ENCODE data around the gene CACNA1I. TPM values are rescaled to one million over a fixed set of nuclear protein-coding genes. Genes with fewer than 3 reads are reported as not detected.

CACNA1I gene
- total RNA-seq, 1 experiment from 2014 or later, result 0.15 TPM

DNA sequence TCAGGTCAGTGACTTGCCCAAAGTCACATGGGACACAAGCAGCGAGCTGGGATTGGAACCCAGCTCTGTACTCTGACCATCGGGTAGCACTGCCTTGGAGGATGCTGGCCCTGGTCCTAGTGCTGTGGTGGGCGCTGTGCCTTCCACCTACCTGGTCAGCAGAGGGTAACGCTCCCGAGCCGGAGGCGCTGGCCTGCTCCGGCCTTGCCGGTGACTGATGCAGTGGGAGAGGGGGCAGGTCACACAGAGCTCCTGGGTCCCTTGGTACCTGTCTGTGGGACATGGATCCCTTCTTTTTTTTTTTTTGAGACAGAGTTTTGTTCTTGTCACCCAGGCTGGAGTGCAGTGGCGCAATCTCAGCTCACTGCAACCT is 43.0 kb downstream of the CACNA1I start:
- no peak for DNase-seq (ENCODE audit: low read depth, low spot score)
- H3K4me1 ChIP-seq (ENCODE audit: control insufficient read depth in 1 of 2, insufficient read depth in 2 of 2, low read length in 2 of 2), result no peaks in the 10 kb centered on the region
- ChIA-PET POLR2A (interaction anchor here (1.0 kb wide), 1 partner anchor 77 kb away, joined by 4 read pairs; no protein-coding TSS in a partner anchor), CTCF (no interaction called here), RAD21 (ENCODE audit: low non-redundant PET in 1 of 2, low total read pairs in 2 of 2, uncharacterized antibody in 2 of 2, unreplicated experiment in 2 of 2) (no interaction called here)
- H3K4me3 ChIP-seq (replicated peaks in 1 of 2; ENCODE audit: low read depth in 1 of 2, low read length in 2 of 2), result no peak overlapping the region
- no peaks in the 10 kb centered on the region for H4K20me1 ChIP-seq (ENCODE audit: insufficient read depth)
- no peak overlapping the region for H3K27ac ChIP-seq (ENCODE audit: low read depth, low read length)
- intact Hi-C loops (cut with micrococcal nuclease), result no loop called here
- no peaks in the 10 kb centered on the region for H3K36me3 ChIP-seq (ENCODE audit: control insufficient read depth in 1 of 2, insufficient read depth in 2 of 2, low read length in 2 of 2)
- no TSS peak for BruUV-seq (replicated peaks)
- no peak overlapping the region for H2AFZ ChIP-seq (ENCODE audit: low read depth, low read length, poor library complexity, severe bottlenecking)
- no peaks in the 10 kb centered on the region; a peak in 1 of 4 replicates for H3K9me3 ChIP-seq (ENCODE audit: control insufficient read depth in 1 of 2, insufficient read depth in 1 of 2, low read depth in 1 of 2, low read length in 2 of 2)
- TF ChIP-seq, protein P1, sequence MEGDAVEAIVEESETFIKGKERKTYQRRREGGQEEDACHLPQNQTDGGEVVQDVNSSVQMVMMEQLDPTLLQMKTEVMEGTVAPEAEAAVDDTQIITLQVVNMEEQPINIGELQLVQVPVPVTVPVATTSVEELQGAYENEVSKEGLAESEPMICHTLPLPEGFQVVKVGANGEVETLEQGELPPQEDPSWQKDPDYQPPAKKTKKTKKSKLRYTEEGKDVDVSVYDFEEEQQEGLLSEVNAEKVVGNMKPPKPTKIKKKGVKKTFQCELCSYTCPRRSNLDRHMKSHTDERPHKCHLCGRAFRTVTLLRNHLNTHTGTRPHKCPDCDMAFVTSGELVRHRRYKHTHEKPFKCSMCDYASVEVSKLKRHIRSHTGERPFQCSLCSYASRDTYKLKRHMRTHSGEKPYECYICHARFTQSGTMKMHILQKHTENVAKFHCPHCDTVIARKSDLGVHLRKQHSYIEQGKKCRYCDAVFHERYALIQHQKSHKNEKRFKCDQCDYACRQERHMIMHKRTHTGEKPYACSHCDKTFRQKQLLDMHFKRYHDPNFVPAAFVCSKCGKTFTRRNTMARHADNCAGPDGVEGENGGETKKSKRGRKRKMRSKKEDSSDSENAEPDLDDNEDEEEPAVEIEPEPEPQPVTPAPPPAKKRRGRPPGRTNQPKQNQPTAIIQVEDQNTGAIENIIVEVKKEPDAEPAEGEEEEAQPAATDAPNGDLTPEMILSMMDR (IDR thresholded peaks at IDR 0.05 in 2 of 3, conservative IDR thresholded peaks at IDR 0.05 in 1 of 3; ENCODE audit: borderline replicate concordance in 1 of 3, insufficient read depth in 1 of 3, low read depth in 2 of 3, low read length in 2 of 3), result no peak
- TF ChIP-seq FOSL1 (IDR thresholded peaks at IDR 0.05; ENCODE audit: low read depth), result no peak
- no peak for TF ChIP-seq ELF1 (IDR thresholded peaks at IDR 0.05; ENCODE audit: borderline replicate concordance, low read depth)
- H3K9ac ChIP-seq (ENCODE audit: low read length), result no peak overlapping the region
- peaks cover 14% of the 10 kb centered on the region; the same call in 1 of the 2 replicates for H3K27me3 ChIP-seq (ENCODE audit: insufficient read depth, low read length)
- H3K9me2 ChIP-seq (ENCODE audit: insufficient read depth), result no peaks in the 10 kb centered on the region
- no peaks in the 10 kb centered on the region for H3K79me2 ChIP-seq (ENCODE audit: insufficient read depth, low read length)
- no peak overlapping the region for H3K4me2 ChIP-seq (ENCODE audit: low read length)
- no peak for ATAC-seq

DNA sequence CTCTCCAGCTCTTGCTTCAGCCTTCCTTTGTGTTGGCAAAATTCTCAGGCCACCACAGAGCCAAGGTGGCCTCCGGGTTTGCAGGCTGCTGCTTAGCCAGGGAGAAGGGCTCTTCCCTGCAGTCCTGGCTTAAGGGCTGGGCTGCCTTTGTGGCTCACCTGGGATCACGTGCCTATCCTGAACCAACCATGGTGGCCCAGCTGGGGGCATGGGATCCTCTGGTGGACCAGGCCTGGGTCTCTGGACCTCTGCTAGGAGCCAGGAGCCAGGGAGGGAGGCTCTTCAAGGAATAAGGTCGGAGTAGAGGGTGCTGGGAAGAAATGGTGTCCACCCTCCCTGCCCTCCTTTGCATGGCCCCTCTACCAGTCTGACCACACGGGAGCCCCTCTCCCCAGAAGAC is 43.9 kb downstream of the CACNA1I start:
- H4K20me1 ChIP-seq (ENCODE audit: insufficient read depth), result no peaks in the 10 kb centered on the region
- ATAC-seq (no peak), DNase-seq (ENCODE audit: low read depth, low spot score) (no peak)
- H3K4me3 ChIP-seq (replicated peaks in 1 of 2; ENCODE audit: low read depth in 1 of 2, low read length in 2 of 2), result no peak overlapping the region
- H3K27ac ChIP-seq (ENCODE audit: low read depth, low read length), result no peak overlapping the region
- H3K9me3 ChIP-seq (ENCODE audit: control insufficient read depth in 1 of 2, insufficient read depth in 1 of 2, low read depth in 1 of 2, low read length in 2 of 2), result no peaks in the 10 kb centered on the region; a peak in 1 of 4 replicates
- ChIA-PET CTCF (no interaction called here), RAD21 (ENCODE audit: low non-redundant PET in 1 of 2, low total read pairs in 2 of 2, uncharacterized antibody in 2 of 2, unreplicated experiment in 2 of 2) (no interaction called here), POLR2A (interaction anchor here (0.7 kb wide), 1 partner anchor 369 kb away, joined by 3 read pairs; no protein-coding TSS in a partner anchor)
- no peaks in the 10 kb centered on the region for H3K4me1 ChIP-seq (ENCODE audit: control insufficient read depth in 1 of 2, insufficient read depth in 2 of 2, low read length in 2 of 2)
- H3K9ac ChIP-seq (ENCODE audit: low read length), result no peak overlapping the region
- intact Hi-C loops (cut with micrococcal nuclease), result no loop called here
- no peak overlapping the region for H3K4me2 ChIP-seq (ENCODE audit: low read length)
- BruUV-seq (replicated peaks), result no TSS peak
- H3K79me2 ChIP-seq (ENCODE audit: insufficient read depth, low read length), result no peaks in the 10 kb centered on the region
- no peaks in the 10 kb centered on the region for H3K9me2 ChIP-seq (ENCODE audit: insufficient read depth)
- H2AFZ ChIP-seq (ENCODE audit: low read depth, low read length, poor library complexity, severe bottlenecking), result no peak overlapping the region
- H3K36me3 ChIP-seq (ENCODE audit: control insufficient read depth in 1 of 2, insufficient read depth in 2 of 2, low read length in 2 of 2), result no peaks in the 10 kb centered on the region
- peaks cover 10% of the 10 kb centered on the region; the same call in 1 of the 2 replicates for H3K27me3 ChIP-seq (ENCODE audit: insufficient read depth, low read length)
- TF ChIP-seq POLR2AphosphoS5 (IDR thresholded peaks at IDR 0.05; ENCODE audit: low read depth, low read length) (no peak), FOSL1 (IDR thresholded peaks at IDR 0.05; ENCODE audit: low read depth) (no peak), POLR2A (IDR thresholded peaks at IDR 0.05; ENCODE audit: borderline replicate concordance, extremely low read depth, insufficient read depth, insufficient read length) (no peak), JUND (IDR thresholded peaks at IDR 0.05) (no peak)
- TF ChIP-seq, protein P2, sequence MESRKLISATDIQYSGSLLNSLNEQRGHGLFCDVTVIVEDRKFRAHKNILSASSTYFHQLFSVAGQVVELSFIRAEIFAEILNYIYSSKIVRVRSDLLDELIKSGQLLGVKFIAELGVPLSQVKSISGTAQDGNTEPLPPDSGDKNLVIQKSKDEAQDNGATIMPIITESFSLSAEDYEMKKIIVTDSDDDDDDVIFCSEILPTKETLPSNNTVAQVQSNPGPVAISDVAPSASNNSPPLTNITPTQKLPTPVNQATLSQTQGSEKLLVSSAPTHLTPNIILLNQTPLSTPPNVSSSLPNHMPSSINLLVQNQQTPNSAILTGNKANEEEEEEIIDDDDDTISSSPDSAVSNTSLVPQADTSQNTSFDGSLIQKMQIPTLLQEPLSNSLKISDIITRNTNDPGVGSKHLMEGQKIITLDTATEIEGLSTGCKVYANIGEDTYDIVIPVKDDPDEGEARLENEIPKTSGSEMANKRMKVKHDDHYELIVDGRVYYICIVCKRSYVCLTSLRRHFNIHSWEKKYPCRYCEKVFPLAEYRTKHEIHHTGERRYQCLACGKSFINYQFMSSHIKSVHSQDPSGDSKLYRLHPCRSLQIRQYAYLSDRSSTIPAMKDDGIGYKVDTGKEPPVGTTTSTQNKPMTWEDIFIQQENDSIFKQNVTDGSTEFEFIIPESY (IDR thresholded peaks at IDR 0.05; ENCODE audit: extremely low read depth, insufficient replicate concordance, low read length), result no peak
